ENCODE data around the gene IL32. TPM values are rescaled to one million over a fixed set of nuclear protein-coding genes. Genes with fewer than 3 reads are reported as not detected.

Gene IL32
- total and polyA plus RNA-seq, 2 donors (not counting 1 experiment from before 2014, with no cell fraction given): 2.0 to 2.3 TPM

DNA sequence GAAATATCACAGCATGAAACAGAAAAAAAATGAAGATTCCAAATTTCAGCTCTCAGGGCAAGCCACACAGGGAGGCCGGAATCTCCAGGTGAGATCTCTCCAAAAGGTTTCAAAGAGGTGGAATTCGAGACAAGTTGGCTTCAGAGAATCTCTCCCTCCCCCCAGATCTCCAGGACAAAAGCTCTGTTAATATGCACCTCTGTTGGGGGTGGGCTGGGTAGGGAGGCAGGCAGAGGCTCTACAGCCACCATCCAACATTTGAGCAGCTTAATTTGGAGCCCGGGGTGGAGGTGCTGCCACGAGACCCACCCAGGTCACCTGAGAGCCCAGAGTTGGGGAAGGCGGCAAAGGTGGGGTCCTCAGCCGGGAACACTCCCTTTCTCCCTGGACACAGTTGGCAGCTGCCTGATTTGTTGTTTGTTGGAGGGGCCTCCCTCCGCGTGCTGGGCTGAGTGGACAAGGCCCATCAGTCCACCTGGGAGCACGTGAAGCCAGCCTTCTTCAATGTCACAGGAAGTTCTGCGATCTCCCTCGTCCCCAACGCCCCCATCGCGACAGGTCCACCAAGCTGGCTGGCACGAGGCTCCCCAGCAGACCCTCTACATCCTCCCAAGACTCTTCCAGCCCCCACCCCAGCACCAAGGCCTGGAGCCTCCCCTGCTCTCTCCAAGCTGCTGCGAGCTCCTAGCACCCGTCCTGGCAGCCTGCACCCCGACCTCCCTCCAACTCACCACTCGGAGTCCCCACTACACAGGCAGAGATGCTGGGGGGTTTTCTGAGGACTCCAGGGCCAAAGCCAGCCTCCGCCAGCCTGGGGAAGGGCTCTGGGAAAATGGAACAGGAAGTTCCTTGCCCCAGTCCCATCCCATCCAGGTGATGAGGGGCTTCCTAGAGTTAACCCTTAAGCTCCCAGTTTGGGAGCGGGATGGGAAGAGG is 33.3 kb downstream of the IL32 start, which contains the start of gene ZSCAN10:
Gene ZSCAN10, minus strand, starts transcription at position 836 of the 936 bp plus-strand sequence. CDS start 6,357 bp downstream, outside the sequence.
- no peaks in the 10 kb centered on the region for H4K20me1 ChIP-seq (ENCODE audit: control insufficient read depth, insufficient read depth, low read length, poor library complexity, severe bottlenecking)
- no peaks in the 10 kb centered on the region for H3K79me2 ChIP-seq (ENCODE audit: control insufficient read depth, insufficient read depth, low read length)
- TF ChIP-seq EZH2 (IDR thresholded peaks at IDR 0.05; ENCODE audit: borderline replicate concordance, insufficient read depth, low read depth, low read length, poor library complexity, severe bottlenecking) (no peak), CTCF (IDR thresholded peaks at IDR 0.05) (no peak)
- intact Hi-C loops (cut with micrococcal nuclease): no loop called here
- POLR2A ChIA-PET: interaction anchor here (0.5 to 0.7 kb wide), 3 partner anchors 35 to 1467 kb away, joined by 4 to 6 read pairs (median 6); no protein-coding TSS in a partner anchor
- Mint-ChIP-seq H3K27me3 (no peaks in the 10 kb centered on the region), H3K27ac (peak within 1 kb of the TSS; percentile 56), H3K4me3 (peak within 1 kb of the TSS; percentile 83), H3K4me1 (peaks cover 36% of the 10 kb centered on the region), H3K9me3 (ENCODE audit: insufficient read depth) (no peaks in the 10 kb centered on the region)
- 83% methylated on average over 14 of the region's 21 CpGs for WGBS (ENCODE audit: insufficient coverage)
- H3K9ac ChIP-seq (ENCODE audit: low read length): peak within 1 kb of the TSS; percentile 1
- peak within 1 kb of the TSS; percentile 63 for H3K4me2 ChIP-seq (replicated peaks; ENCODE audit: low read depth, low read length, poor library complexity, severe bottlenecking)
- peaks cover 25 to 40% of the 10 kb centered on the region in 2 donors for H3K4me1 ChIP-seq (ENCODE audit: control insufficient read depth in 2 of 2, insufficient read depth in 2 of 2, low read length in 2 of 2)
- H3K27ac ChIP-seq (ENCODE audit: low read length in 2 of 2): no peak within 1 kb of the TSS
- H2AFZ ChIP-seq (ENCODE audit: insufficient read depth, low read depth, low read length, poor library complexity, severe bottlenecking): peak within 1 kb of the TSS; percentile 69
- CTCF ChIA-PET: interaction anchor here (1.1 to 12.2 kb wide), 7 partner anchors 8 to 67 kb away, joined by 3 to 238 read pairs (median 8); partner anchors contain the start of gene ZNF213
- DNase-seq: no peak
- H3K9me3 ChIP-seq (ENCODE audit: control extremely low read depth in 1 of 3, control insufficient read depth in 2 of 3, insufficient read depth in 1 of 3, low read length in 2 of 3): peaks cover 0 to 4% (median 0%) of the 10 kb centered on the region in 3 donors
- H3K27me3 ChIP-seq (replicated peaks in 1 of 4; ENCODE audit: control extremely low read depth in 1 of 4, control insufficient read depth in 3 of 4, insufficient read depth in 4 of 4, low read length in 3 of 4): no peaks in the 10 kb centered on the region
- no peaks in the 10 kb centered on the region for H3K36me3 ChIP-seq (replicated peaks in 1 of 2; ENCODE audit: control extremely low read depth in 1 of 2, control insufficient read depth in 1 of 2, extremely low read depth in 1 of 2, insufficient read depth in 2 of 2, low read length in 1 of 2)
- ATAC-seq (ENCODE audit: low read depth): no peak
- peak within 1 kb of the TSS in 4 of 5 experiments; percentile 26 to 48 (median 36) for H3K4me3 ChIP-seq (ENCODE audit: control extremely low read depth in 1 of 5, extremely low read depth in 1 of 5, insufficient read depth in 1 of 5, low read depth in 2 of 5, low read length in 4 of 5)

- Mint-ChIP-seq H3K4me1 (peaks cover 36% of the 10 kb centered on the region), H3K27ac (no peak overlapping the region), H3K27me3 (no peaks in the 10 kb centered on the region), H3K4me3 (peak overlapping the region; percentile 29), H3K9me3 (ENCODE audit: insufficient read depth) (no peaks in the 10 kb centered on the region)
- DNase-seq (no peak), ATAC-seq (ENCODE audit: low read depth) (no peak)
- H4K20me1 ChIP-seq (ENCODE audit: control insufficient read depth, insufficient read depth, low read length, poor library complexity, severe bottlenecking): no peaks in the 10 kb centered on the region
- no peak overlapping the region for H3K4me2 ChIP-seq (replicated peaks; ENCODE audit: low read depth, low read length, poor library complexity, severe bottlenecking)
- ChIA-PET POLR2A (no interaction called here), CTCF (interaction anchor here (1.7 to 12.2 kb wide), 4 partner anchors 8 to 40 kb away, joined by 4 to 238 read pairs (median 18); partner anchors contain the start of gene ZNF213)
- H3K79me2 ChIP-seq (ENCODE audit: control insufficient read depth, insufficient read depth, low read length): no peaks in the 10 kb centered on the region
- WGBS (ENCODE audit: insufficient coverage): 91% methylated on average over 5 of the region's 5 CpGs
- H3K4me3 ChIP-seq (ENCODE audit: control extremely low read depth in 1 of 5, extremely low read depth in 1 of 5, insufficient read depth in 1 of 5, low read depth in 2 of 5, low read length in 4 of 5): no peak overlapping the region
- no peak overlapping the region for H3K27ac ChIP-seq (ENCODE audit: low read length in 2 of 2)
- H3K9me3 ChIP-seq (ENCODE audit: control extremely low read depth in 1 of 3, control insufficient read depth in 2 of 3, insufficient read depth in 1 of 3, low read length in 2 of 3): peaks cover 0 to 4% (median 0%) of the 10 kb centered on the region in 3 donors
- peak overlapping the region; percentile 69 for H2AFZ ChIP-seq (ENCODE audit: insufficient read depth, low read depth, low read length, poor library complexity, severe bottlenecking)
- TF ChIP-seq EZH2 (IDR thresholded peaks at IDR 0.05; ENCODE audit: borderline replicate concordance, insufficient read depth, low read depth, low read length, poor library complexity, severe bottlenecking): no peak
- TF ChIP-seq CTCF (IDR thresholded peaks at IDR 0.05): no peak
- H3K4me1 ChIP-seq (ENCODE audit: control insufficient read depth in 2 of 2, insufficient read depth in 2 of 2, low read length in 2 of 2): peaks cover 25 to 40% of the 10 kb centered on the region in 2 donors
- no peaks in the 10 kb centered on the region for H3K36me3 ChIP-seq (replicated peaks in 1 of 2; ENCODE audit: control extremely low read depth in 1 of 2, control insufficient read depth in 1 of 2, extremely low read depth in 1 of 2, insufficient read depth in 2 of 2, low read length in 1 of 2)
- H3K9ac ChIP-seq (ENCODE audit: low read length): no peak overlapping the region
- intact Hi-C loops (cut with micrococcal nuclease): no loop called here
- H3K27me3 ChIP-seq (replicated peaks in 1 of 4; ENCODE audit: control extremely low read depth in 1 of 4, control insufficient read depth in 3 of 4, insufficient read depth in 4 of 4, low read length in 3 of 4): no peaks in the 10 kb centered on the region
Measured at GRCh38 chr16:3099395-3099731, 33.9 kb downstream of the IL32 start.
